A673 (cell line): ENCODE measurements around the gene MMP24. TPM values are rescaled to one million over a fixed set of nuclear protein-coding genes. Genes with fewer than 3 reads are reported as not detected.

Experiments used
- BruUV-seq: library from RNA; stranded (reverse); fragments of 400-500 nt; replicated peaks from 2 replicates; lab custom pipeline; 2021; lab: Mats Ljungman, UMichigan
- CTCF ChIA-PET: fragments of 300-600 bp; sonication (Branson Sonifier 250); formaldehyde crosslinking; loops from one replicate; lab custom pipeline; 2022; ENCODE audit warnings: antibody characterized with exemption; lab: Charles Lee
- POLR2A ChIA-PET: fragments of 300-600 bp; sonication (Branson Sonifier 250); formaldehyde crosslinking; loops from one replicate; lab custom pipeline; 2022; ENCODE audit warnings: antibody characterized with exemption; ENCODE audit not compliant: low non-redundant PET; lab: Charles Lee
- DNase-seq: peaks from one replicate; pipeline ENCODE4 v3.0.0-alpha.2; 2015; ENCODE audit warnings: low spot score
- H3K27ac ChIP-seq: fragments of 200-600 bp; sonication (generic); 2 replicates; pipeline ENCODE4 v1.5.1; 2016; ENCODE audit warnings: mixed run types, low read depth, mild to moderate bottlenecking, mixed read lengths, antibody characterized with exemption, low read length; ENCODE audit not compliant: poor library complexity, severe bottlenecking
- H3K27me3 ChIP-seq: fragments of 200-600 bp; sonication (generic); replicated peaks from 2 replicates; pipeline ENCODE4 v1.6.1; 2017; ENCODE audit warnings: mixed run types, low read depth, mild to moderate bottlenecking, mixed read lengths, antibody characterized with exemption, low read length; ENCODE audit not compliant: insufficient read depth, poor library complexity
- H3K36me3 ChIP-seq: fragments of 200-600 bp; sonication (generic); 2 replicates; pipeline ENCODE4 v1.6.1; 2016; ENCODE audit warnings: mixed run types, mild to moderate bottlenecking, mixed read lengths, antibody characterized with exemption, low read length; ENCODE audit not compliant: insufficient read depth, poor library complexity, severe bottlenecking
- H3K4me1 ChIP-seq: fragments of 200-600 bp; sonication (generic); 2 replicates; pipeline ENCODE4 v1.6.1; 2017; ENCODE audit warnings: mixed run types, mild to moderate bottlenecking, mixed read lengths, antibody characterized with exemption, low read length; ENCODE audit not compliant: insufficient read depth, poor library complexity, severe bottlenecking
- H3K4me3 ChIP-seq: fragments of 200-600 bp; sonication (generic); 2 replicates; pipeline ENCODE4 v1.5.1; 2016; ENCODE audit warnings: low read depth, mixed run types, mild to moderate bottlenecking, mixed read lengths, low read length; ENCODE audit not compliant: poor library complexity, severe bottlenecking
- H3K9me3 ChIP-seq: fragments of 200-600 bp; sonication (generic); 2 replicates; pipeline ENCODE4 v1.6.1; 2016; ENCODE audit warnings: mixed run types, low read depth, mild to moderate bottlenecking, mixed read lengths, antibody characterized with exemption, low read length; ENCODE audit not compliant: poor library complexity, severe bottlenecking
- CTCF ChIP-seq: fragments of 300-800, 200-600 bp; sonication (generic); conservative IDR thresholded peaks from 2 replicates; pipeline ENCODE4 v1.5.1; 2017; ENCODE audit warnings: low read depth, mild to moderate bottlenecking, antibody characterized with exemption, low read length, moderate library complexity, mixed read lengths
- EZH2 ChIP-seq: fragments of 200-600 bp; sonication (generic); IDR thresholded peaks from 2 replicates; pipeline ENCODE4 v1.6.1; 2017; ENCODE audit warnings: borderline replicate concordance, low read depth, mild to moderate bottlenecking, mixed read lengths, antibody characterized with exemption, low read length; ENCODE audit not compliant: poor library complexity, severe bottlenecking
- intact Hi-C: fragments of 100-400 bp; cut with micrococcal nuclease; formaldehyde crosslinking; loops from one replicate; pipeline ENCODE4 v1.10.0; 2022; ENCODE audit not compliant: unreplicated experiment
- total RNA-seq: library from RNA; stranded (reverse); gene quantifications from 2 replicates; pipeline ENCODE4 v1.2.3, GENCODE V29; 2021

MMP24 gene
- total RNA-seq, 1 experiment from 2014 or later: 0.11 TPM

GRCh38 chr20:35281506-35282101 is 55.1 kb downstream of the MMP24 start:
- no TSS peak for BruUV-seq
- intact Hi-C loops: no loop called here
- H3K4me1 ChIP-seq: peaks cover 13% of the 10 kb centered on the region
- TF ChIP-seq CTCF (no peak), EZH2 (no peak)
- POLR2A ChIA-PET: no interaction called here
- no peaks in the 10 kb centered on the region for H3K9me3 ChIP-seq
- H3K27me3 ChIP-seq: no peaks in the 10 kb centered on the region
- DNase-seq: no peak
- no peak overlapping the region for H3K4me3 ChIP-seq
- CTCF ChIA-PET: no interaction called here
- no peak overlapping the region for H3K27ac ChIP-seq
- peaks cover 36% of the 10 kb centered on the region for H3K36me3 ChIP-seq

DNA sequence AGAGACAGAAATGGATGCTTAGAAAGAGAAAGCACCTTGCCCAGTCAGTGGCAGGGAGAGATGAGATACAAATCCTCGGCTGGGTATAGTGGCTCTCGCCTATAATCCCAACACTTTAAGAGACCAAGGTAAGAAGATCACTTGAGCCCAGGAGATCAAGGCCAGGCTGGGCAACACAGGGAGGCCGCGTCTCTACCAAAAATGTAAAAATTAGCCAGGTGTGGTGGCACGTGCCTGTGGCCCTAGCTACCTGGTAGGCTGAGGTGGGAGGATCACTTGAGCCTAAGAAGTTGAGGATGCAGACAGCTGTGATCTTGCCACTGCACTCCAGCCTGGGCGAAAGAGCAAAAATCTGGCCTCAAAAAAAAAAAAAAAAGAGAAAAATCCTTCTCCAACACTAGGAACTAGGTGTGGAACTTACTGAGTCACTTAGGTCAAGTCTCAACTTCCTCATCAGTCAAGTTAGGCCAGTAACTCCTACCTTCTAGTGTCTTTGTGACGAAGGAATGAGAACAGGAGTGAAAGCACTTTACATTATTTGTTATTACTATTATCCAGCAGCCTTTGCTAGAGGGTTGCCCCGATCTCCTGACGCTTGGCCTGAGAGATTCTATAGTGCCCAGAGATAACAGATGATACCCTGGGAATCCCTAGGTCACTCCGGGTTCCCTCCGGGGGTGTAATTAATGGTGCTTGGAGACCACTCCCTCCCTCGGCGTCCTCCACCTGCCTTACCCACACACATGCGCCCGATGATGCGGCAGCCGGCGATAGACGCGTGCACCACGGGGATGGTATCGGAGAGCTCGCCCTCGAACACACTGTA is 57.2 kb downstream of the MMP24 start:
- POLR2A ChIA-PET: no interaction called here
- peak overlapping the region; percentile 74 for H3K27ac ChIP-seq
- CTCF ChIA-PET: interaction anchor here (1.2 to 1.5 kb wide), 2 partner anchors 20 to 23 kb away, joined by 3 to 4 read pairs; no protein-coding TSS in a partner anchor
- BruUV-seq: TSS peak; percentile 67
- H3K9me3 ChIP-seq: no peaks in the 10 kb centered on the region
- H3K27me3 ChIP-seq: no peaks in the 10 kb centered on the region
- H3K4me1 ChIP-seq: peaks cover 7% of the 10 kb centered on the region
- no peak for TF ChIP-seq CTCF
- TF ChIP-seq EZH2: no peak
- intact Hi-C loops: no loop called here
- peak overlapping the region; percentile 88 for H3K4me3 ChIP-seq
- peaks cover 32% of the 10 kb centered on the region for H3K36me3 ChIP-seq
- no peak for DNase-seq

- peak; percentile 91 for DNase-seq
- Histone ChIP-seq H3K27me3 (no peaks in the 10 kb centered on the region), H3K4me3 (peak within 1 kb of the TSS; percentile 88), H3K4me1 (peaks cover 7% of the 10 kb centered on the region), H3K9me3 (no peaks in the 10 kb centered on the region), H3K36me3 (peaks cover 25% of the 10 kb centered on the region), H3K27ac (peak within 1 kb of the TSS; percentile 74)
- BruUV-seq: no TSS peak
- intact Hi-C loops: no loop called here
- ChIA-PET CTCF (interaction anchor here (0.6 to 1.5 kb wide), 3 partner anchors 19 to 139 kb away, joined by 3 to 10 read pairs (median 4); no protein-coding TSS in a partner anchor), POLR2A (interaction anchor here (0.5 to 0.6 kb wide), 2 partner anchors 387 to 1288 kb away, joined by 3 to 12 read pairs; no protein-coding TSS in a partner anchor)
- TF ChIP-seq CTCF (no peak), EZH2 (no peak)
Observed at GRCh38 chr20:35284267-35284991, 57.9 kb downstream of the MMP24 start, which contains the start of gene EIF6. Gene EIF6 (minus strand): TSS chr20:35284772. CDS start chr20:35284487, 285 bp downstream.
